Liver (tissue), 9 donors: ENCODE data around the gene AVL9. TPM values are rescaled to one million over a fixed set of nuclear protein-coding genes. Genes with fewer than 3 reads are reported as not detected.
"Not testable (repeated sequence)": the region's sequence is repeated elsewhere in the genome, so short reads cannot be mapped to it uniquely, and the experiment has no call there.

Experiments used
- DNase-seq: peaks from one replicate; pipeline ENCODE4 v3.0.0-alpha.2; 2017; ENCODE audit warnings: low spot score
- H3K27ac ChIP-seq, 2 donors: one replicate each; pipeline ENCODE4 v1.7.0; 2013; ENCODE audit warnings: inconsistent platforms in 2 of 2, low read length in 2 of 2, control low read depth in 1 of 2, low read depth in 1 of 2, mild to moderate bottlenecking in 1 of 2
- H3K27me3 ChIP-seq, 4 donors: one replicate each; pipeline versions ENCODE4 v1.6.1 to v1.7.0; 2013; ENCODE audit warnings: low read length in 3 of 4, inconsistent platforms in 1 of 4, mild to moderate bottlenecking in 1 of 4, moderate library complexity in 1 of 4; ENCODE audit not compliant: control insufficient read depth in 4 of 4, insufficient read depth in 4 of 4
- H3K36me3 ChIP-seq, 4 donors: one replicate each; pipeline versions ENCODE4 v1.6.1 to v1.7.0; 2013; ENCODE audit warnings: low read length in 3 of 4, mild to moderate bottlenecking in 3 of 4, low read depth in 1 of 4, moderate library complexity in 1 of 4; ENCODE audit not compliant: control insufficient read depth in 4 of 4, insufficient read depth in 3 of 4
- H3K4me1 ChIP-seq, 4 donors: one replicate each; pipeline versions ENCODE4 v1.6.1 to v1.7.0; 2013; ENCODE audit warnings: low read length in 3 of 4, mild to moderate bottlenecking in 3 of 4, moderate library complexity in 1 of 4; ENCODE audit not compliant: control insufficient read depth in 4 of 4, insufficient read depth in 4 of 4
- H3K4me3 ChIP-seq, 3 donors: one replicate each; pipeline versions ENCODE4 v1.6.1 to v1.7.0; 2013; ENCODE audit warnings: low read length in 3 of 3, control low read depth in 1 of 3, low read depth in 1 of 3, mild to moderate bottlenecking in 1 of 3
- H3K9ac ChIP-seq, 2 donors: one replicate each; pipeline ENCODE4 v1.7.0; 2013; ENCODE audit warnings: low read length in 2 of 2, mild to moderate bottlenecking in 2 of 2, moderate library complexity in 2 of 2, control low read depth in 1 of 2, low read depth in 1 of 2
- H3K9me3 ChIP-seq, 4 donors: one replicate each; pipeline versions ENCODE4 v1.6.1 to v1.7.0; 2013; ENCODE audit warnings: low read length in 3 of 4; ENCODE audit not compliant: control insufficient read depth in 4 of 4
- EGR1 ChIP-seq, 2 donors: IDR thresholded peaks; 2 replicates each; pipeline ENCODE4 v1.6.1; 2016 to 2018; ENCODE audit warnings: antibody characterized with exemption in 2 of 2, low read depth in 2 of 2
- FOXA2 ChIP-seq: IDR thresholded peaks from 2 replicates; pipeline ENCODE4 v1.6.1; 2016; ENCODE audit warnings: antibody characterized with exemption
- HNF4A ChIP-seq, 2 donors: conservative IDR thresholded peaks; 2 replicates each; pipeline ENCODE4 v1.6.1; 2016; ENCODE audit warnings: antibody characterized with exemption in 2 of 2, mild to moderate bottlenecking in 2 of 2
- JUND ChIP-seq, 2 donors: IDR thresholded peaks; 2 replicates each; pipeline ENCODE4 v1.6.1; 2016; ENCODE audit warnings: antibody characterized with exemption in 2 of 2
- RAD21 ChIP-seq, 2 donors: IDR thresholded peaks; 2 replicates each; pipeline ENCODE4 v1.6.1; 2016; ENCODE audit warnings: antibody characterized with exemption in 2 of 2, mild to moderate bottlenecking in 2 of 2
- RXRA ChIP-seq, 2 donors: IDR thresholded peaks; 2 replicates each; pipeline ENCODE4 v1.6.1; 2017 to 2018; ENCODE audit warnings: antibody characterized with exemption in 2 of 2, mild to moderate bottlenecking in 1 of 2
- TAF1 ChIP-seq: conservative IDR thresholded peaks from 2 replicates; pipeline ENCODE4 v1.6.1; 2016; ENCODE audit warnings: antibody characterized with exemption, mild to moderate bottlenecking
- YY1 ChIP-seq: IDR thresholded peaks from 2 replicates; pipeline ENCODE4 v1.6.1; 2016; ENCODE audit warnings: antibody characterized with exemption, mild to moderate bottlenecking
- WGBS: extraction: QIAGEN DNeasy Blood & Tissue Kit; methylation state at CpG from one replicate; pipeline ENCODE4 v1.1.7; 2013; 5-methylcytosine and 5-hydroxymethylcytosine counted together
- polyA plus RNA-seq, 2 donors: library from polyadenylated mRNA; stranded (reverse) in 1 of 2; unstranded in 1 of 2; fragments of 200-250 nt in 1 of 2; fragments of >200 nt in 1 of 2; fragmentation: Nextera tagmentation in 1 of 2; extraction: Ambion mirVana in 1 of 2; gene quantifications; one replicate each; pipeline versions ENCODE4 v1.2.1 to v1.2.3, GENCODE V29; 2013 to 2015
- total RNA-seq, 2 donors: library from RNA; depleted of rRNA; stranded (reverse); fragments of >200 nt; gene quantifications; one replicate each; pipeline ENCODE4 v1.2.3, GENCODE V29; 2014
- TF ChIP-seq, protein P1 (sequence below): IDR thresholded peaks from 2 replicates; pipeline ENCODE4 v1.6.1; 2016; ENCODE audit warnings: antibody characterized with exemption, mild to moderate bottlenecking
- TF ChIP-seq, protein P2 (sequence below): IDR thresholded peaks from 2 replicates; pipeline ENCODE4 v1.6.1; 2016; ENCODE audit warnings: antibody characterized with exemption
- TF ChIP-seq, protein P3 (sequence below): fragments of 150-350 bp; IDR thresholded peaks from 2 replicates; pipeline ENCODE4 v1.5.1; 2017; ENCODE audit warnings: improper control_type of control experiment, low read depth, low read length; ENCODE audit not compliant: missing input control
- donor health status: healthy.
- donor health status: healthy.
- donor health status: healthy.
- donor health status: healthy.
- donor health status: healthy.

Gene AVL9
- total and polyA plus RNA-seq, 4 donors, result 5.5 to 18.5 (median 11.6) TPM

DNA sequence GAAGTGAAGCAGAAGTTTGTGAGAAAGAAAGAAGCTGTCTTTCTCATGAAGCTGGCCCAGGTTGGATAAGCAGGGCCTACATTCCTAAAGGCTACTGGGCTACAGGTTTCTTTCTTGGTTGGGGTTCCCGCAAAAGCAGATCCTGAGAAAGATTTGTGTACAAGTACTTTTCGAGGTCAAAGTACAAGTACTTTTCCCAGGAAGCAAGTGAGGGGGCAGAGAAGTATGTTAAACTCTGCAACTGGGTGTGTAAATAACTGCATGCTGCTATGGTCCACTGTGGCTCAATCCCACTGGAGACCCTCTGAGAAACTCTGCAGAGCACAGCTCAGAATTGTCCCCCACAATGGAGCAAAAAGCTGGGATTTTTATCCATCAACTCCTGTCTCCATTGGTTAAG, 33.8 kb upstream of the AVL9 start (continued):
- TF ChIP-seq, protein P1, sequence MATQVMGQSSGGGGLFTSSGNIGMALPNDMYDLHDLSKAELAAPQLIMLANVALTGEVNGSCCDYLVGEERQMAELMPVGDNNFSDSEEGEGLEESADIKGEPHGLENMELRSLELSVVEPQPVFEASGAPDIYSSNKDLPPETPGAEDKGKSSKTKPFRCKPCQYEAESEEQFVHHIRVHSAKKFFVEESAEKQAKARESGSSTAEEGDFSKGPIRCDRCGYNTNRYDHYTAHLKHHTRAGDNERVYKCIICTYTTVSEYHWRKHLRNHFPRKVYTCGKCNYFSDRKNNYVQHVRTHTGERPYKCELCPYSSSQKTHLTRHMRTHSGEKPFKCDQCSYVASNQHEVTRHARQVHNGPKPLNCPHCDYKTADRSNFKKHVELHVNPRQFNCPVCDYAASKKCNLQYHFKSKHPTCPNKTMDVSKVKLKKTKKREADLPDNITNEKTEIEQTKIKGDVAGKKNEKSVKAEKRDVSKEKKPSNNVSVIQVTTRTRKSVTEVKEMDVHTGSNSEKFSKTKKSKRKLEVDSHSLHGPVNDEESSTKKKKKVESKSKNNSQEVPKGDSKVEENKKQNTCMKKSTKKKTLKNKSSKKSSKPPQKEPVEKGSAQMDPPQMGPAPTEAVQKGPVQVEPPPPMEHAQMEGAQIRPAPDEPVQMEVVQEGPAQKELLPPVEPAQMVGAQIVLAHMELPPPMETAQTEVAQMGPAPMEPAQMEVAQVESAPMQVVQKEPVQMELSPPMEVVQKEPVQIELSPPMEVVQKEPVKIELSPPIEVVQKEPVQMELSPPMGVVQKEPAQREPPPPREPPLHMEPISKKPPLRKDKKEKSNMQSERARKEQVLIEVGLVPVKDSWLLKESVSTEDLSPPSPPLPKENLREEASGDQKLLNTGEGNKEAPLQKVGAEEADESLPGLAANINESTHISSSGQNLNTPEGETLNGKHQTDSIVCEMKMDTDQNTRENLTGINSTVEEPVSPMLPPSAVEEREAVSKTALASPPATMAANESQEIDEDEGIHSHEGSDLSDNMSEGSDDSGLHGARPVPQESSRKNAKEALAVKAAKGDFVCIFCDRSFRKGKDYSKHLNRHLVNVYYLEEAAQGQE, result no peak
- TF ChIP-seq RXRA (IDR thresholded peaks at IDR 0.05), result no peak

DNA sequence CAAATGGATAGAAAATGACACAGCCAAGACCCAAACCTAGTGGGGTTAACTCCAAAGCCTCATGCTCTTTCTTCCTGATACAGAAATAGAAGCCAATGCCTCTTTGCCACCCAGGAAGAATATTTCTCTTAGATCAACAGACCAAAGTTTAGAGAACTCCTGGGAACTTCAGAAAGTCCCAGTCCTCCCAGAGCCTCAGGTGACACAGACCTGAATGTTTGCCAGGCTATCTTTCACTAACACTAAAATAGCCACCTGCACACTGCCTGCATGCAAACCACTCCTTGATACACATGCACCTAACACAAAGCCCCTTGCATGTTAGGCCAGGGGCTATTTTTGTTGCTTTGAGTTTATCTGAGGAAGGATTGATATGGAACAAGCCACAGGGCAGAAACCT, 32.8 kb upstream of the AVL9 start:
- no peak overlapping the region for H3K27ac ChIP-seq
- H3K9me3 ChIP-seq, result no peaks in the 10 kb centered on the region
- no peaks in the 10 kb centered on the region for H3K36me3 ChIP-seq
- no peak for DNase-seq
- no peak overlapping the region for H3K9ac ChIP-seq
- no peaks in the 10 kb centered on the region for H3K4me1 ChIP-seq
- TF ChIP-seq JUND (IDR thresholded peaks at IDR 0.05) (no peak), YY1 (no peak), HNF4A (conservative IDR thresholded peaks at IDR 0.05) (no peak), RAD21 (IDR thresholded peaks at IDR 0.05) (no peak), EGR1 (IDR thresholded peaks at IDR 0.05; ENCODE audit: low read depth in 2 of 2) (no peak)
- TF ChIP-seq, protein P1, result no peak
- no peak overlapping the region for H3K4me3 ChIP-seq
- no peaks in the 10 kb centered on the region for H3K27me3 ChIP-seq

DNA sequence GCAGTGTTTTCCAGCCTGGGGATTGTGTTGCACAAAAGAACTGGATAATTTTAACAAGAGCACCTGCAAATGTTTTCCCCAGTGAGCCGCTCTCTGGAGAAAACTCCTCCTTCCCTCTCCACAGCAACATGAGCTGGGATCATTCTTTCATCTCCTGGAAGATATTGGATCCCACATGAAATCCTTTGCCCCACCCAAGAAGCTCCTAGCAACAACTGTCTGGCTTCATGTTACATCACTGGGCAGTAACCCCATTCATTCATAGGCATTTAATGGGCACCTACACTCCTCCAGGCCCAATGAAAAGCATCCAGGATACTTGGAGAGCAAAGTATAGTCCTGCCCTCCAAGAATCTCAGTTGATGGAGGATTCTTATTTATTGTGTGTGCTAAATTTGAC, 32.3 kb upstream of the AVL9 start:
- no peak overlapping the region for H3K9ac ChIP-seq
- TF ChIP-seq TAF1, result no peak
- TF ChIP-seq, protein P2, sequence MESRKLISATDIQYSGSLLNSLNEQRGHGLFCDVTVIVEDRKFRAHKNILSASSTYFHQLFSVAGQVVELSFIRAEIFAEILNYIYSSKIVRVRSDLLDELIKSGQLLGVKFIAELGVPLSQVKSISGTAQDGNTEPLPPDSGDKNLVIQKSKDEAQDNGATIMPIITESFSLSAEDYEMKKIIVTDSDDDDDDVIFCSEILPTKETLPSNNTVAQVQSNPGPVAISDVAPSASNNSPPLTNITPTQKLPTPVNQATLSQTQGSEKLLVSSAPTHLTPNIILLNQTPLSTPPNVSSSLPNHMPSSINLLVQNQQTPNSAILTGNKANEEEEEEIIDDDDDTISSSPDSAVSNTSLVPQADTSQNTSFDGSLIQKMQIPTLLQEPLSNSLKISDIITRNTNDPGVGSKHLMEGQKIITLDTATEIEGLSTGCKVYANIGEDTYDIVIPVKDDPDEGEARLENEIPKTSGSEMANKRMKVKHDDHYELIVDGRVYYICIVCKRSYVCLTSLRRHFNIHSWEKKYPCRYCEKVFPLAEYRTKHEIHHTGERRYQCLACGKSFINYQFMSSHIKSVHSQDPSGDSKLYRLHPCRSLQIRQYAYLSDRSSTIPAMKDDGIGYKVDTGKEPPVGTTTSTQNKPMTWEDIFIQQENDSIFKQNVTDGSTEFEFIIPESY, result no peak
- TF ChIP-seq, protein P3, sequence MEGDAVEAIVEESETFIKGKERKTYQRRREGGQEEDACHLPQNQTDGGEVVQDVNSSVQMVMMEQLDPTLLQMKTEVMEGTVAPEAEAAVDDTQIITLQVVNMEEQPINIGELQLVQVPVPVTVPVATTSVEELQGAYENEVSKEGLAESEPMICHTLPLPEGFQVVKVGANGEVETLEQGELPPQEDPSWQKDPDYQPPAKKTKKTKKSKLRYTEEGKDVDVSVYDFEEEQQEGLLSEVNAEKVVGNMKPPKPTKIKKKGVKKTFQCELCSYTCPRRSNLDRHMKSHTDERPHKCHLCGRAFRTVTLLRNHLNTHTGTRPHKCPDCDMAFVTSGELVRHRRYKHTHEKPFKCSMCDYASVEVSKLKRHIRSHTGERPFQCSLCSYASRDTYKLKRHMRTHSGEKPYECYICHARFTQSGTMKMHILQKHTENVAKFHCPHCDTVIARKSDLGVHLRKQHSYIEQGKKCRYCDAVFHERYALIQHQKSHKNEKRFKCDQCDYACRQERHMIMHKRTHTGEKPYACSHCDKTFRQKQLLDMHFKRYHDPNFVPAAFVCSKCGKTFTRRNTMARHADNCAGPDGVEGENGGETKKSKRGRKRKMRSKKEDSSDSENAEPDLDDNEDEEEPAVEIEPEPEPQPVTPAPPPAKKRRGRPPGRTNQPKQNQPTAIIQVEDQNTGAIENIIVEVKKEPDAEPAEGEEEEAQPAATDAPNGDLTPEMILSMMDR, result no peak
- TF ChIP-seq FOXA2, result no peak
- no peaks in the 10 kb centered on the region for H3K27me3 ChIP-seq
- DNase-seq, result no peak
- no peak overlapping the region for H3K4me3 ChIP-seq
- no peaks in the 10 kb centered on the region for H3K36me3 ChIP-seq
- H3K27ac ChIP-seq, result no peak overlapping the region
- H3K4me1 ChIP-seq, result no peaks in the 10 kb centered on the region
- WGBS, result 88% methylated on average over 1 of the region's 1 CpG
- H3K9me3 ChIP-seq, result no peaks in the 10 kb centered on the region

DNA sequence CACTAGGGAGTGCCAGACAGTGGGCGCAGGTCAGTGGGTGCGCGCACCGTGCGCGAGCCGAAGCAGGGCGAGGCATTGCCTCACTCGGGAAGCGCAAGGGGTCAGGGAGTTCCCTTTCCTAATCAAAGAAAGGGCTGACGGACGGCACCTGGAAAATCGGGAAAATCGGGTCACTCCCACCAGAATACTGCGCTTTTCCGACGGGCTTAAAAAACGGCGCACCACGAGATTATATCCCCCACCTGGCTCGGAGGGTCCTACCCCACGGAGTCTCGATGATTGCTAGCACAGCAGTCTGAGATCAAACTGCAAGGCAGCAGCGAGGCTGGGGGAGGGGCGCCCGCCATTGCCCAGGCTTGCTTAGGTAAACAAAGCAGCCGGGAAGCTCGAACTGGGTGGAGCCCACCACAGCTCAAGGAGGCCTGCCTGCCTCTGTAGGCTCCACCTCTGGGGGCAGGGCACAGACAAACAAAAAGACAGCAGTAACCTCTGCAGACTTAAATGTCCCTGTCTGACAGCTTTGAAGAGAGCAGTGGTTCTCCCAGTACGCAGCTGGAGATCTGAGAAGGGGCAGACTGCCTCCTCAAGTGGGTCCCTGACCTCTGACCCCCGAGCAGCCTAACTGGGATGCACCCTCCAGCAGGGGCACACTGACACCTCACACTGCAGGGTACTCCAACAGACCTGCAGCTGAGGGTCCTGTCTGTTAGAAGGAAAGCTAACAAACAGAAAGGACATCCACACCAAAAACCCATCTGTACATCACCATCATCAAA, 30.5 kb upstream of the AVL9 start:
- not testable (repeated sequence) for H3K4me3 ChIP-seq, H3K27ac ChIP-seq, H3K4me1 ChIP-seq, H3K9me3 ChIP-seq, H3K36me3 ChIP-seq, H3K9ac ChIP-seq, DNase-seq, H3K27me3 ChIP-seq
- WGBS, result 71% methylated on average over 20 of the region's 30 CpGs
